ENCODE results near the gene ANGPTL2.
"Not testable (repeated sequence)": the region's sequence is repeated elsewhere in the genome, so short reads cannot be mapped to it uniquely, and the experiment has no call there.

The ANGPTL2 gene

GRCh38 chr9:127122176-127123063, at the start of gene ANGPTL2:
TSS of gene ANGPTL2 (minus strand) at chr9:127122635. CDS start at chr9:127108731, 13,904 bp downstream.
- peak; percentile 65 for DNase-seq (ENCODE audit: low read depth, low spot score)
- CTCF ChIA-PET: interaction anchor here (1.0 to 3.7 kb wide), 10 partner anchors 10 to 182 kb away, joined by 3 to 20 read pairs (median 5); no protein-coding TSS in a partner anchor
- TF ChIP-seq CTCF (IDR thresholded peaks at IDR 0.05; ENCODE audit: insufficient read depth, low read length, missing control alignments): peak; percentile 21
- peak within 1 kb of the TSS; percentile 84 for H3K4me3 ChIP-seq (ENCODE audit: low read depth, low read length)
- POLR2A ChIA-PET: interaction anchor here (0.9 to 4.2 kb wide), 11 partner anchors 9 to 164 kb away, joined by 3 to 25 read pairs (median 5); no protein-coding TSS in a partner anchor

- POLR2A ChIA-PET; DNase-seq (ENCODE audit: low read depth, low spot score): not testable (repeated sequence)
Observed at GRCh38 chr9:127171348-127171747, 48.9 kb upstream of the ANGPTL2 start.

GRCh38 chr9:127170652-127171051, 48.2 kb upstream of the ANGPTL2 start:
- no peak for TF ChIP-seq CTCF (IDR thresholded peaks at IDR 0.05; ENCODE audit: insufficient read depth, low read length, missing control alignments)
- no peak overlapping the region for H3K4me3 ChIP-seq (ENCODE audit: low read depth, low read length)
- no peak for DNase-seq (ENCODE audit: low read depth, low spot score)
- ChIA-PET CTCF (interaction anchor here (1.0 to 1.3 kb wide), 4 partner anchors 11 to 36 kb away, joined by 3 to 4 read pairs (median 3); no protein-coding TSS in a partner anchor), POLR2A (no interaction called here)

More at GRCh38 chr9:127171348-127171747, 48.9 kb upstream of the ANGPTL2 start:
- H3K4me3 ChIP-seq (ENCODE audit: low read depth, low read length); CTCF ChIA-PET: not testable (repeated sequence)

- ChIA-PET CTCF (interaction anchor here (0.8 to 1.3 kb wide), 5 partner anchors 8 to 35 kb away, joined by 3 to 4 read pairs (median 3); no protein-coding TSS in a partner anchor), POLR2A (no interaction called here)
- H3K4me3 ChIP-seq (ENCODE audit: low read depth, low read length): no peak overlapping the region
- TF ChIP-seq CTCF (IDR thresholded peaks at IDR 0.05; ENCODE audit: insufficient read depth, low read length, missing control alignments): no peak
- no peak for DNase-seq (ENCODE audit: low read depth, low spot score)
Observed at GRCh38 chr9:127170103-127170502, 47.7 kb upstream of the ANGPTL2 start.

- no peak for TF ChIP-seq CTCF (IDR thresholded peaks at IDR 0.05; ENCODE audit: insufficient read depth, low read length, missing control alignments)
- H3K4me3 ChIP-seq (ENCODE audit: low read depth, low read length): no peak overlapping the region
- POLR2A ChIA-PET: no interaction called here
- DNase-seq (ENCODE audit: low read depth, low spot score): no peak
- CTCF ChIA-PET: interaction anchor here (0.8 to 1.3 kb wide), 5 partner anchors 8 to 34 kb away, joined by 3 to 4 read pairs (median 3); no protein-coding TSS in a partner anchor
Observed at GRCh38 chr9:127169575-127169883, 47.1 kb upstream of the ANGPTL2 start.

- no peak for TF ChIP-seq CTCF (IDR thresholded peaks at IDR 0.05; ENCODE audit: insufficient read depth, low read length, missing control alignments)
- no peak for DNase-seq (ENCODE audit: low read depth, low spot score)
- H3K4me3 ChIP-seq (ENCODE audit: low read depth, low read length): no peak overlapping the region
- ChIA-PET CTCF (interaction anchor here (1.0 kb wide), 1 partner anchor 18 kb away, joined by 3 read pairs; no protein-coding TSS in a partner anchor), POLR2A (no interaction called here)
Observed at GRCh38 chr9:127168756-127169574, 46.5 kb upstream of the ANGPTL2 start.

Measured in AG04449 (cell line).